ENCODE data around the gene CCDC102B. TPM values are rescaled to one million over a fixed set of nuclear protein-coding genes. Genes with fewer than 3 reads are reported as not detected.

The CCDC102B gene
- total and polyA plus RNA-seq, 2 of the 8 experiments (the other 6 are each of a cell fraction or from before 2014, with no cell fraction given): 0.80 to 1.1 TPM

- no peak for TF ChIP-seq TAF7 (optimal IDR thresholded peaks at IDR 0.05; ENCODE audit: borderline replicate concordance, low read depth, low read length)
- TF ChIP-seq CEBPB (IDR thresholded peaks at IDR 0.05; ENCODE audit: low read depth, low read length): no peak
- no peak for TF ChIP-seq ATF3 (IDR thresholded peaks at IDR 0.05; ENCODE audit: insufficient read depth, low read depth, low read length)
- TF ChIP-seq TEAD4 (IDR thresholded peaks at IDR 0.05; ENCODE audit: low read depth, low read length): no peak
- no peak for TF ChIP-seq BACH1 (IDR thresholded peaks at IDR 0.05; ENCODE audit: low read length)
- TF ChIP-seq YY1 (IDR thresholded peaks at IDR 0.05; ENCODE audit: low read depth, low read length): no peak
Measured at GRCh38 chr18:68956650-68957049, 158.8 kb downstream of the CCDC102B start (continued).
